ENCODE data around the gene NUDCD2.
"Not testable (repeated sequence)": the region's sequence is repeated elsewhere in the genome, so short reads cannot be mapped to it uniquely, and the experiment has no call there.

Gene NUDCD2

GRCh38 chr5:163415673-163416072 is 44.2 kb downstream of the NUDCD2 start:
- not testable (repeated sequence) for DNase-seq

DNA sequence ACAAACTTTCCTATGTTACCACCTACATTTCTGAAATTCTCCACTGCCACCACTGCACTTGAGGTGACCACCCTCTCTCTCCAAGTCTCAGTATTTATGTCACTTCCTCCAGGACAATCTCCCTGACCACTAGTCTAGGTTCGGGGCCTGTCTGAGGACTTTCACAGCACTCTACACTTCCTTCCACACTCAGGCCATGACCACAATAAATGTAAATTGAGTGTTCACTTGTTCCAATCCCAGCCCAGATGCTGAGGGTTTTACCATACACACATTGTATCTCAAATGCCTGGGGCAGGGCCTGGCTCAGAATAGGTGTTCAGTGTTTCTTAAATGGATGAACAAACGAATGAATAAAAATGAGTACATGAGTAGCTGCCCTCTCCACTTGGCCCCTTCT is 49.4 kb downstream of the NUDCD2 start:
- no peak for DNase-seq

DNA sequence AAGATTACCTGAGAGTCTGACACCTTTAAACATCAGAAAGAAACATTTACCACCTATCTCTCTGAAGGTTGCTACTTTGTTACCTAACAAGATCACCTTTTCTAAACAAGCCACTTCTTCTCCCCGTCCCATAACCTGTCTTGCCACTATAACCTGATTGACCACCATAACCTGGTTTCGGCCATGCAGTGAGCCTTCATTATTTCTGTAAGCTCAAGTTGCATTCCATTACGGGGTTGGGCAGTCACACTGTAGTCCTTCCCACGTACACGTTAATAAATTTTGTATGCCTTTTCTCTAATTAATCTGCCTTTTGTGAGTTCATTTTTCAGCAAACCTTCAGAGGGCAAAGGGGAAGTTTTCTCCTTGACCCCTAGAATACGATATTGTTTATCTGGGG is 50.5 kb downstream of the NUDCD2 start:
- no peak for DNase-seq

GRCh38 chr5:163408311-163408923 is 51.5 kb downstream of the NUDCD2 start:
- DNase-seq, result peak; percentile 44 to 86

GRCh38 chr5:163407034-163407655 is 52.8 kb downstream of the NUDCD2 start:
- DNase-seq, result no peak

DNA sequence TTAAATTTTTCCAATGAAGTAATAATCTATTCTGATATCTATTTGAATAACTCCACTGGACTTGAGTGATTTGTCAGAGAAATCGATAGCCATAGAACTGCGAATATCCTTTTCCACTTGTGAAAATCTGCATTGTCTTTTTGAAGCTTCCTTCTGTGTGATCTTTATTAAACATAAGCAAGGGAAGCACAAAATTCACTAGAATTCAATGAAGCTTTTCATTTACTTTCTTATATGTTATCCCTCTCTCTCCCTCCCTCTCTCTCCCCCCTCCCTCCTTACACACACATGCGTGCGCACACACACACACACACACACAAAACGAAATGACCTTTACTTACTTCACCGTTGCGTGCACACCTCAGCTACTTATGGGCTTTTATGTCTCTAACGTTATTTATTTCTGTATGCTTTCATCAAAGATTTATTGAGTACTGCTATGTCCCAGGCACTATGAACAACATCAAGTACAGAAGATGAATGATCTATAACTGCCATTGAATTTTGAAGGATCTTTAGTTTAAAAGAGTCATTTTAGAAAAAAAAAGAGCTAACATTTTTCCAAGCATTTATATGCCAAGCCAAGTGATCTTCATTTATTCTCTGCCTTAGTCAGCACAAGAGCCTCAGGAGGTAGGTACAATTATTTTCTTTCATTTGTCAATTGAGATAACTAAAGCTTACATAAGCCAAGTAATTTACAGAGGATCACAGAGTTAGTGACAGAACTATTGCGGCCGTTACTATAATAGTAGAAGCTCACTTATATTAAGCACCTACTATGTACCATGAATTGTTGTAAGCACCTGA is 55.3 kb downstream of the NUDCD2 start:
- no peak for DNase-seq

DNA sequence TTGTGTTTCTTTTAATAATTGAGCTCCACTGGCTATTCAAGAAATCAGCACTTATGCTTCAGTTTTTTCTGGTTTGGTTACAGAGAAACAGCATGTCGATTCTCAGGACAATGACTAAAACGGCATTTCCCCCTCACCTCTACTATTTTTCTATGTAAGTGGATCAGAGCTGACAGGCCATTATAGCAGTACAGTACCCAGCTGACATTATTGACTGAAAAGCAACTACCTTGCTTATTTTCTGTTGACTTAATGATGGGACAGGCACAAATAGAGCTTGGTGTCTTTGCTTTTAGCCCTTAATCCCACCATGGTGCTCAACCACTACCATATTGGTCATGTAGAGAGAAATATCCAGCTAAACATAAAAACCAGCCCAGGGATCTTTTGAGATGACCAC is 57.9 kb downstream of the NUDCD2 start:
- no peak for DNase-seq

GRCh38 chr5:163401271-163401670 is 58.6 kb downstream of the NUDCD2 start:
- DNase-seq, result no peak

- no peak for DNase-seq
Observed at GRCh38 chr5:163399923-163400322, 60.0 kb downstream of the NUDCD2 start.

- no peak for DNase-seq
Observed at GRCh38 chr5:163397354-163397753, 62.5 kb downstream of the NUDCD2 start.

GRCh38 chr5:163396818-163397340 is 63.0 kb downstream of the NUDCD2 start:
- DNase-seq, result not testable (repeated sequence)
